Measurements from ENCODE around the gene CDH5.

CDH5 gene

DNA sequence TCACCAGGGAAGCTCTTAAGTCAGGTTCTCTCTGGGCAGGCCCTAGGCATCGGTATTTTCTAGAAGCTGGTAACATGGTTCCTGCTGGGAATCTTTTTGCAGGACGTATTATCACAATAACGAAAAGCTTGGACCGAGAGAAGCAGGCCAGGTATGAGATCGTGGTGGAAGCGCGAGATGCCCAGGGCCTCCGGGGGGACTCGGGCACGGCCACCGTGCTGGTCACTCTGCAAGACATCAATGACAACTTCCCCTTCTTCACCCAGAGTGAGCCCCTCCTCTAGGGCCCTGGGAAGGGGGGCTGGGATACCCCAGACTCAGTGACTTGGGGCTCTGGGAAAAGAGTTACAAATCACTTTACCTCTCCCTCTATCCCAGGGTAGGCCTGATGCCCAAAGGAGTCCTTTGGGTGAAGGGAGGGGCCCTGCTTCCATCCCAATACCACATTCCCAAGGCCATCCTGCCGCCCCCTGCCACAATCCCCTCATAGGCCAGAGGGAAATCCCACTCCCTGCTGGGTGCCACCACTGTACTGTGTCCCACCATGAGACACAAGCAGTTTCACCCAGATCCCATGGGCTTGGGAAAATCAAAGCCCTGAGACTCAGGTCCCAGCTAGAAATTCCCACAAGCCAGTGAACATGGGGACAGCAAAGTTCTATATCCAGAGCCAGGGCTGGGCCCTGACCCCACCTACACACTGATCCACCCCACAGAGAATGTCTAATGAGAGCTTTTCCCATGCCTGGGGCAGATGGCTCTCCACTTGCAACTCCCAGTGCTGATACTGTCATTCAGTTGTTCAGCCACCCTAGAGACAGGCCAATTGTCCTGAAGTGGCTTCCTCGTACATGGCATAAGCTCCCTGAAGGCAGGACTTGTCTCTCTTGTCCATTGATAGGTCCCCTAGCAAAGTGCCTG lies 23.0 kb downstream of the CDH5 start:
- in situ Hi-C loops (cut with HindIII; ENCODE audit: low sequenced_read_pairs), result no loop called here

DNA sequence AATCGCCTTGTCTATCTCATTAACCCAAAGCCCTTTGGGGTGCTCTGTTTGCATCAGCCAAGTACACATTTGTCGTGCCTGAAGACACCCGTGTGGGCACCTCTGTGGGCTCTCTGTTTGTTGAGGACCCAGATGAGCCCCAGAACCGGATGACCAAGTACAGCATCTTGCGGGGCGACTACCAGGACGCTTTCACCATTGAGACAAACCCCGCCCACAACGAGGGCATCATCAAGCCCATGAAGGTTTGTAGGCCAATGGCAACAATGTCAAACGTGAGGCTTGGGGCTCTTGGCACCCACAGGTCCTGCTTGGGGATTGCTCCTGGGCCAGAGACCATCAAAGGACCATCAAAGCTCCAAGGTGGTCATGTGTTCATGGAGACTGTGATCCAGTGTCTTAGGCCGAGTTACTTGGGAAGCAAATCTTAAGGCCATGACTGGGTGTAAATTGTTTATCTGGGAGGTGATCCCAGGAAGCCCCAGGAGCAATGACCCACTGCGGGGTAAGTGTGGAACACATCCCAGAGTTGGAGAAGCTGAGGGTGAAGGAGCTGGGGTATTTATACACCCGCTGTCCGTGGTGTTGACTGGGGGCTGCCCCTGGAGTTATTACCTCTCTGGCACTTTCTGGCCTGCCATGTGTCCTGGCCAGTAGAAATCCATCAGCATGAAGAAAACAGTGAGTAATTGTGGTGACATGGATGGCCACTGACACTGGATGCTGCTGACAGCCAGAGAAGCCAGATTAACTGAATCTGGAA lies 24.0 kb downstream of the CDH5 start:
- in situ Hi-C loops (cut with HindIII; ENCODE audit: low sequenced_read_pairs), result no loop called here

DNA sequence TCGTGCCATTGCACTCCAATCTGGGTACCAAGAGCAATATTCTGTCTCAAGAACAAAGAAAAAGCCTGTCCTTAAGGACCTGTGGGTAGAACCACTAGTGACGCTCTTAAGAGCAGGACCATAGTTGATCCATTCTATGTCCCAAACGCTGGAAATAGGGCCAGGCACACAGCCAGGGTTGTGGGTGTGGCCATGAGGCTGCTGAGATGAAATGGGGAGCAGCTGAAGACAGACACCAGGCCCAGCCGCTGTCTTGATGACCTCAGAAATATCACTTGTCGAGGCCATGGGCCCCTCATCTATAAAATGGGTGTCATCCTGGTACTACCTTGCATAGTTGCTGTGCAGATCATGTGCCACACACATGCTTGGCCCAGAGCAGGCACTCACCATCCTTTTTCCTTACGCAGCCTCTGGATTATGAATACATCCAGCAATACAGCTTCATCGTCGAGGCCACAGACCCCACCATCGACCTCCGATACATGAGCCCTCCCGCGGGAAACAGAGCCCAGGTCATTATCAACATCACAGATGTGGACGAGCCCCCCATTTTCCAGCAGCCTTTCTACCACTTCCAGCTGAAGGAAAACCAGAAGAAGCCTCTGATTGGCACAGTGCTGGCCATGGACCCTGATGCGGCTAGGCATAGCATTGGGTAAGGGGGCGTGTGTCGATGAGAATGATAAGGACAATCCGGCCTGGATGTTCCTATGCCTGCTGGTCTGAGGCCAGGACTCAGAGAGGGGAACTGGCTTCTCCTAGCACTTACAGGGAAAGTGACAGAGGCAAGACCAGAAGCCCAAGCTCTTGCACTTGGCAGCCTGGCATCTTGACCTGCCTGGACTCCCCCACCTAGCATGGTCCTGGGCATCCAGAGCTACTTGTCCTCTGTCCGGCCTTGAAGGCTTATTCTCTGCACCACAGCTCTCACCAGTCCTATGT lies 25.5 kb downstream of the CDH5 start:
- in situ Hi-C loops (cut with HindIII; ENCODE audit: low sequenced_read_pairs), result no loop called here

DNA sequence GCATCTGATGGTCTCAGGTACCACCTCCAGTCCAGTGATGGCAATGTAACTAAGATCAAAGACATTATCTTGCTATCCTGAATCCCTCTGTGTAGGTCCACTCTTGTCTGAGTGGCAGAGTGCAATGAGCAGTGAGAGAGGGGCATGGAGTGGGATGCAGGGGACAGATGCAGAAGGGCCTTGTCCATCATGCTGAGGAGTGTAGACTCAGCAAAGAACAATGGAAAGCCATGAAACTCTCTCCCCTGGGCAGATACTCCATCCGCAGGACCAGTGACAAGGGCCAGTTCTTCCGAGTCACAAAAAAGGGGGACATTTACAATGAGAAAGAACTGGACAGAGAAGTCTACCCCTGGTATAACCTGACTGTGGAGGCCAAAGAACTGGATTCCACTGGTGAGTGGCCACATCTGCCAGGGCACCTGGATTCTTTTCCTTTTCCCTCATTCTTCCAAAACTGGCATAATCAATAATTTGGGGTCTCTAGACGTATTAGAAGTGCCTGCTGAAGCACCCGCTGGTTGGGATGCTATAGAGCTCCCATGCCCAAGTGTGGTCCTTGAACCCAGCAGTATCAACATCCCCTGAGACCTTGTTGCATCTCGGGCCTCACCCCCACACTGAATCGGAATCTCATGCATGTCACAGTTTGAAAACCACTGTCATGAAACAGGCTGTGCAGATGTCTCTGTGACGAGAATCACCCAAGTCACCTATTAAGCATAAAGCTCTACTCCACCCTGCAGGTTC lies 29.5 kb downstream of the CDH5 start:
- in situ Hi-C loops (cut with HindIII; ENCODE audit: low sequenced_read_pairs), result loop anchor here (5.0 kb wide), 1 partner anchor 39 kb away; no protein-coding TSS in a partner anchor

DNA sequence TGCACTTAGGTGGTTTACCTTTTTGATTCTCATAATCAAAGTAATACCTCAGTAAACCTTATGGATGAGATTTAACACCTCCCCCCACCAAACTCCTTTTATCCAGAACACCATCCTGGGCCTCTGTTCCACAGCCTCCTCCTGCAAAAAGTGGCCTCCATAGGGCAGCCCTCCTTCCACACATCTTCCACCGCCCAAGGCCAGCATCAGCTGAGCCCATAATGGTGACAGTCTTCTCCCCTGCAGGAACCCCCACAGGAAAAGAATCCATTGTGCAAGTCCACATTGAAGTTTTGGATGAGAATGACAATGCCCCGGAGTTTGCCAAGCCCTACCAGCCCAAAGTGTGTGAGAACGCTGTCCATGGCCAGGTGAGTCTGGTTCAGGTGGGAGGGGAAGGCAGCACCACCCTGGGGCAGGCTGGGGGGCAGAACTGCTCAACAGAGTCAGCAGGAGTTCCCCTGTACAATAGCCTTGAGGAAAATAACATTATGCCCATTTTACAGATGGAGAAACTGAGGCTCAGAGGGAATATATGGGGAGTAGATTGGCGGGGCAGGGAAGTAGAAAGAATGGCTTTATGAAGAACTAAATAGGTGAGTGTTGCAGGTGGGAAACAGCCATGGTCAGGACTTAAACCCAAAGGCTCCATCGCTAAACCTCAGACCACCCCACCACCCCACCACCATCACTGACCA lies 31.4 kb downstream of the CDH5 start:
- in situ Hi-C loops (cut with HindIII; ENCODE audit: low sequenced_read_pairs), result loop anchor here (5.0 kb wide), 1 partner anchor 41 kb away; no protein-coding TSS in a partner anchor

DNA sequence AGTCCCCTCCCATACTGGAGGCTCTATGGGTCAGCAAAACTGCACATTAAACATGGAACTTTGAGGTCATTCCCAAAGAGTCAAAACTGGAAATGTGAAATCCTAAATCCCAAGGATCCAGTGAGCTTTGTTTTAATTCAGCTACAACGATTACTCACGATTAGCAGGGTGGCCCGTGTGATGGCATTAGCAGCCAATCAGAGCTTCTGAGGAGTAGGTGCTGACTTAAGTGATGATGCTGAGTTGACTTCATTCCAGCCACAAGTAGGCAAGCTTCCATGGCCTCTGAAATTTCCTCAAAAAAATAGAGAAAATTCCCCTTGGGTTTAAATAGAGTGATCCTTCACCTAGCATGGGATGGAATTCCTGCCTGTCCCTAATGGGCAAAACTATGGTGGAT lies 32.5 kb downstream of the CDH5 start:
- in situ Hi-C loops (cut with HindIII; ENCODE audit: low sequenced_read_pairs), result loop anchor here (5.0 kb wide), 1 partner anchor 42 kb away; no protein-coding TSS in a partner anchor

DNA sequence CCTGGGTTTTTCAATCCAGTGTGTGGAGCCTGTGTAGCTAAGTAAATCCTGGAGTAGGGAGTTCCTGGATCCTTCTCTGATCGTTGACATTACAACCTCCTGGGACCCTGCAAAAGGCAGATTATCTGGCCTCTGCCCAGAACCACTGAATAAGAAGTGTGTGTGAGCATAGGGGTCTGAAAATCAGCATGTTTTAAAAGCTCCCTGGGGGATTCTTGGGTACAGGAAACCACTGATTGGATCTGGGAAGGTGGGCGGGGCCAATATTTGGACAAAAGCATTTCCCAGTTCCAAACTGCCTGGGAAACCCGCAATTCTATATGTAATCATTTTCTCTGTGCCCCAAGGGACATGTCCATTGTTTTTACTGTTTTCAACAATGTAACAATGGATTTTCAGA lies 33.4 kb downstream of the CDH5 start:
- in situ Hi-C loops (cut with HindIII; ENCODE audit: low sequenced_read_pairs), result loop anchor here (5.0 to 25.0 kb wide), 2 partner anchors 43 to 187 kb away; partner anchors contain the start of gene CMTM2

DNA sequence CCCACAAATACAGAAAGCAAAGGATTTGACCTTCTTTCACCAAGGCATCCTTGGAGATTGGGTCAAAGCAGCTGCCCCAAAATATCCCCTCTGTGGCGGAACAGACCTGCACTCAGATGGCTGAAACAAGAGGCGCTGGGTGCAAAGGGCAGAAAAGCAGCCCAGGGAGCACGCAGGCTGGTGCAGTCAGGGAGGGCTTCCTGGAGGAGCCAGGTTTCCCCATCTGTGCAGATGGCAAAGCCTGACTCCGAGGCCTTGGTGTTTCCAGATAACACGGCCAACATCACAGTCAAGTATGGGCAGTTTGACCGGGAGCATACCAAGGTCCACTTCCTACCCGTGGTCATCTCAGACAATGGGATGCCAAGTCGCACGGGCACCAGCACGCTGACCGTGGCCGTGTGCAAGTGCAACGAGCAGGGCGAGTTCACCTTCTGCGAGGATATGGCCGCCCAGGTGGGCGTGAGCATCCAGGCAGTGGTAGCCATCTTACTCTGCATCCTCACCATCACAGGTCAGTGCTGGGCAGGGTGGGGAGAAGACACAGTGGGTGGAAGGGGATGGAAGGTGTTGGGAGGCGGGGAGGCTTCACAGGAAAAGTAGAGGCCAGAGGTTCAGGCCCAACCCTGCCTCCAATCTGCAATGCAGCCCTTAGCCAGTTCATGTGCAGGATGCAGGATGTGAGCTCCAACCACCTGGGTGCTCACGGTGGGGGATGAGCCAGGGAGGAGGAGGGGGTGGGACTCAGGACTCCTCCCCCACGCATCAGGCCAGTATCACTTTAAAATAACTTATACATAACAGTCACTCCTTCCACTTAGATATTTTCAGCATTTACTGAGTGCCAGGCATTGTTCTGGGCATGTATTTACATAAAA lies 34.3 kb downstream of the CDH5 start:
- in situ Hi-C loops (cut with HindIII; ENCODE audit: low sequenced_read_pairs), result loop anchor here (25.0 kb wide), 1 partner anchor 187 kb away; the partner anchor contains the start of gene CMTM2

DNA sequence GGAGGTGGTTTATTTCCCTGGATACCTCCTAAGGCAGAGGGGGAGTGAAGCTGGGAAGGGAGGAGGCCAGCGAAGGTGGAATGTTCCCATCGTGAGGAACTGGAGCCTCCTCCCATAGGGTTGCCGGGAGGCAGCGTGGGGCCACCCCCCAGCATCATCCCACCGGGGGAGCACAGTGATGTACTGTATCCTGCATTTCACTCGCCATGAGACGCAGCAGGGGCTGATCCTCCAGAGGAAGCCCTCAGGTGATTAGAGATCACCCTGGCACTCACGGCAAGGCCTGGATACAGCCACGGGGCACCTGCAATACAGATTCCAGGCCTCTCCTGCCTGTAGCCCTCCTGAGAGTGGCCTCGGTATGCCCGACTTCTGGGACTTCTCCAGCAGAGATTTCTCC lies 35.1 kb downstream of the CDH5 start:
- in situ Hi-C loops (cut with HindIII; ENCODE audit: low sequenced_read_pairs), result loop anchor here (25.0 kb wide), 1 partner anchor 186 kb away; the partner anchor contains the start of gene CMTM2

DNA sequence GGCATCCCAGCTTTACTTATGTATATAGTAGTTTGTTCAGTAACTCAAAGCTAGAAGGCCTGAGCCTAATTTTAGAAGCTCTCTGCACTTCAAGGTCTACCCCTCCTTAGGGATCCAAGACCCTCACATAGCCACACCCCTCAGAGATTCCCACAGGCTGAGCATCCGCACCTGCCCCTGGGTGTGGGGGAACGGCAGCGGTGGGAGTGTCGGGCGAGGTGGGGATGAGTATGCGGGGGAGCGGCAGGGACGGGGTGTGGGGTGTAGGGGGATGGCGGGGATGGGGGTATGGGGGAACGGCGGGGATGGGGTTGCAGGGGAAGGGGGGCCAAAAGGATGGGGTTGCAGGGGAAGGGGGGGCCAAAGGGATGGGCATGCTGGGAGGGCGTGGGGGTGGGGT lies 35.7 kb downstream of the CDH5 start:
- in situ Hi-C loops (cut with HindIII; ENCODE audit: low sequenced_read_pairs), result loop anchor here (25.0 kb wide), 1 partner anchor 185 kb away; the partner anchor contains the start of gene CMTM2

DNA sequence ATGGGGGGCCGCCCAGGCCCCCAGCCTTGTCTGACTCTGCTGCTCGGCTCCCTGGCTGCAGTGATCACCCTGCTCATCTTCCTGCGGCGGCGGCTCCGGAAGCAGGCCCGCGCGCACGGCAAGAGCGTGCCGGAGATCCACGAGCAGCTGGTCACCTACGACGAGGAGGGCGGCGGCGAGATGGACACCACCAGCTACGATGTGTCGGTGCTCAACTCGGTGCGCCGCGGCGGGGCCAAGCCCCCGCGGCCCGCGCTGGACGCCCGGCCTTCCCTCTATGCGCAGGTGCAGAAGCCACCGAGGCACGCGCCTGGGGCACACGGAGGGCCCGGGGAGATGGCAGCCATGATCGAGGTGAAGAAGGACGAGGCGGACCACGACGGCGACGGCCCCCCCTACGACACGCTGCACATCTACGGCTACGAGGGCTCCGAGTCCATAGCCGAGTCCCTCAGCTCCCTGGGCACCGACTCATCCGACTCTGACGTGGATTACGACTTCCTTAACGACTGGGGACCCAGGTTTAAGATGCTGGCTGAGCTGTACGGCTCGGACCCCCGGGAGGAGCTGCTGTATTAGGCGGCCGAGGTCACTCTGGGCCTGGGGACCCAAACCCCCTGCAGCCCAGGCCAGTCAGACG lies 36.2 kb downstream of the CDH5 start:
- in situ Hi-C loops (cut with HindIII; ENCODE audit: low sequenced_read_pairs), result loop anchor here (25.0 kb wide), 1 partner anchor 185 kb away; the partner anchor contains the start of gene CMTM2

DNA sequence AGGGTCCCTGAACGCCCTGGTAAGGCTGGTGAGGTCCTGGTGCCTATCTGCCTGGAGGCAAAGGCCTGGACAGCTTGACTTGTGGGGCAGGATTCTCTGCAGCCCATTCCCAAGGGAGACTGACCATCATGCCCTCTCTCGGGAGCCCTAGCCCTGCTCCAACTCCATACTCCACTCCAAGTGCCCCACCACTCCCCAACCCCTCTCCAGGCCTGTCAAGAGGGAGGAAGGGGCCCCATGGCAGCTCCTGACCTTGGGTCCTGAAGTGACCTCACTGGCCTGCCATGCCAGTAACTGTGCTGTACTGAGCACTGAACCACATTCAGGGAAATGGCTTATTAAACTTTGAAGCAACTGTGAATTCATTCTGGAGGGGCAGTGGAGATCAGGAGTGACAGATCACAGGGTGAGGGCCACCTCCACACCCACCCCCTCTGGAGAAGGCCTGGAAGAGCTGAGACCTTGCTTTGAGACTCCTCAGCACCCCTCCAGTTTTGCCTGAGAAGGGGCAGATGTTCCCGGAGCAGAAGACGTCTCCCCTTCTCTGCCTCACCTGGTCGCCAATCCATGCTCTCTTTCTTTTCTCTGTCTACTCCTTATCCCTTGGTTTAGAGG lies 37.1 kb downstream of the CDH5 start:
- in situ Hi-C loops (cut with HindIII; ENCODE audit: low sequenced_read_pairs), result loop anchor here (25.0 kb wide), 1 partner anchor 184 kb away; the partner anchor contains the start of gene CMTM2

DNA sequence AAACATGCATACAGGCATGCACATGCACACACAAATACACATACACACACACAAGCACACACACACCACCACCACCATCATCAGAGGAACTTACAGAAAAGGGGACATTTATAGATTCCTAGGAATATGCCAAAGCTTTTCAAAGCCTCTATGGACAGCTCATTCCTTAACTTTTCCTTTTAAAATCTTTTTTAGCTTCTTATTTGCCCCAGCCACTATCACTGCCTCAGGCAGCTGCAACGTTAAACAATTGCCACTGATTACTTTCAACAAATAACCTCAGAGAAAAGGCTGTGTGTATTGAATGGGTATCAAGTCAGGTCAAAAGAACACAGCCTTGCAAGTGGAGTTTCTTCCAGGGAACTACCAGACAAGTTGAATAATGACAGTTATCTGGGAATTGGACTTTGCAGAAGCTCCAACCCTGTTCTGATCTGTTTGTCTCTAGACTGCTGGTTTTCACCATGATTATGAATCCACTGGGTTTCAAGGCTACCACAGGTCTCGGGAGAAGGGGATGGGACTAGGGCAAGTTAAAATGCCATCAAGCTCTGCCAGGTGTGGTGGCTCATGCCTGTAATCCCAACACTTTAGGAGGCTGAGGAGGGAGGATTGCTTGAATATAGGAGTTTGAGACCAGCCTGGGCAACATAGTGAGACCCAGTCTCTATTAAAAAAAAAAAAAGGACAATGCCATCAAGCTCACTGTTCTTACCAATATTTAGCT lies 38.7 kb downstream of the CDH5 start:
- in situ Hi-C loops (cut with HindIII; ENCODE audit: low sequenced_read_pairs), result loop anchor here (25.0 kb wide), 1 partner anchor 182 kb away; the partner anchor contains the start of gene CMTM2

DNA sequence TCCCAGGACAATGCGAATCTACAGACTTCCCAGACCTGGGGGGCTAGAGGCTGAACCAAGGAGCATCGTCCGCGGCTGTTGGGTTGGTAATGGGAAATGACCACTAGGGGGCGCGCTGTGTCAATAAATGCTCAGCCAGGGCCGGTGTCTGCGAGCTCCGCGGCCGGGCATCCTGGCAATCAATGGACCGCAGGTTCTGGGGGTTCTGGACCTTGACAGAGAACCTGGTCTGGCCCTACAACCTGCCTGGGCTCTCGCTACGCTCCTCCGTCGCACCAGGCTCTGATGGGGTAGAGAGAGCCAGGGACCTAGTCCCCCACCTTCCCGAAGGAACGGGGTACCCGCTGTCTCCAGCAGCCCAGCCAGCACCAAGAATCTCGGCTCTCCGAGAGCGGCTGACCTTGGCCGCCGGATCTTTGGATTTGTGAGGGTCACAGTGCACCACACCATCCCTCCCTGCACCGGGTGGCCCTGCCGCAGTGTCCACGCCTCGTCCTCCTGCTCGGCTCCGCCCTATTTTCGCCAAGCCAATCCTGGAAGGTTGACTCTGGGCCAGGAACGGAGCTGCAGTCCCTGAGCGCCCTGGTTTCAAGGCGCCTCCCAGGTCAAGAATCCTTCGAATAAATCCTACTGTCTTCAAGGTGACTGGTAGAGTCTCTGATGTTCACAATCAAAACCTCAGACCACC lies 40.2 kb downstream of the CDH5 start:
- in situ Hi-C loops (cut with HindIII; ENCODE audit: low sequenced_read_pairs), result loop anchor here (25.0 kb wide), 1 partner anchor 181 kb away; the partner anchor contains the start of gene CMTM2

All from endothelial cell of hepatic sinusoid (primary cell).